Endometrial microvascular endothelial cells (primary cell): ENCODE results near the gene TCAF1. TPM values are rescaled to one million over a fixed set of nuclear protein-coding genes. Genes with fewer than 3 reads are reported as not detected.

Source experiments
- in situ Hi-C: cut with HindIII; loops from 2 replicates; pipeline ENCODE4 v1.10.0; 2017; ENCODE audit warnings: low sequenced_read_pairs, low pct_unique_long_range_greater_than_20kb; ENCODE audit errors: inconsistent ontology term
- total RNA-seq: library from RNA; depleted of rRNA; stranded (reverse); fragments of >200 nt; gene quantifications from one replicate; pipeline ENCODE4 v1.2.3, GENCODE V29; 2015; ENCODE audit errors: inconsistent ontology term

Gene TCAF1
- total RNA-seq, 1 donor from 2014 or later, result 54.2 TPM

DNA sequence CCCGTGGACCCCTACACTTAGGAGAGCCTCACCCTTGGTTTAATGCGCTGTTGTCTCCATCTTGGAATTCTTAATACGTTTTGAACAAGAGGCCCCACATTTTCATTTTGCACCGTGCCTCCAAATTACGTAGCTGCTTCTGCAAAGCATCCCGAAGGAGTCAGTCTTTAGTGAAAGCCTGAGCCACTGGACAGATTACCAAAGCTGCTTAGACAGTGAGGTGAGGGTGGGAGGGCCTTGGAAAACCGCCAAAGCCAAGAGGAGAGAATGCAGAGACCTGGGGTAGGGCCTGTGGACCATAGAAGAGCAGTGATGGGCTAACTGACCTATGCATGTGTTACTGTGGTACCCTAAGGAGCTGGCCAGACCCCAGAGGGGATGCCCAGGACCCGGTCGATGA lies 4.2 kb upstream of the TCAF1 start:
- in situ Hi-C loops, result no loop called here

DNA sequence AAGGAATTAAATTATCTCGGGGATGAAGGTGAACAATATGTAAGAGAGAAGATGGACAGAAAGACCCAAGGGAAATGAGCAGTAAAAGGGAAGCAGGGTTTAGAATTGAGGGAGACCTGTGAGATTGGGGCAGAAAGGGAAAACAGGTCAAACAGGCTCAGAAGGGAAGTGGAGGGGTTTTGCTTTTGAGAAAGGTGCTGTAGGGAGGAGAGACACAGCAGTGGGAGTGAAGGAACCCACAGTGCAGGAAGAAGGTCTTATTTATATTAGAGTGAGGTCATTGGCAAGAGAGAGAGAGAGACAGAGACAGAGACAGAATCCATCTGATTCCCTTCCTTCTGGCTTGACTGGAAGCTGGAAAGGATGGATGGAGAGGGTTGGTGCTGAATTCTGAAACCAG lies 3.5 kb upstream of the TCAF1 start:
- in situ Hi-C loops, result no loop called here

DNA sequence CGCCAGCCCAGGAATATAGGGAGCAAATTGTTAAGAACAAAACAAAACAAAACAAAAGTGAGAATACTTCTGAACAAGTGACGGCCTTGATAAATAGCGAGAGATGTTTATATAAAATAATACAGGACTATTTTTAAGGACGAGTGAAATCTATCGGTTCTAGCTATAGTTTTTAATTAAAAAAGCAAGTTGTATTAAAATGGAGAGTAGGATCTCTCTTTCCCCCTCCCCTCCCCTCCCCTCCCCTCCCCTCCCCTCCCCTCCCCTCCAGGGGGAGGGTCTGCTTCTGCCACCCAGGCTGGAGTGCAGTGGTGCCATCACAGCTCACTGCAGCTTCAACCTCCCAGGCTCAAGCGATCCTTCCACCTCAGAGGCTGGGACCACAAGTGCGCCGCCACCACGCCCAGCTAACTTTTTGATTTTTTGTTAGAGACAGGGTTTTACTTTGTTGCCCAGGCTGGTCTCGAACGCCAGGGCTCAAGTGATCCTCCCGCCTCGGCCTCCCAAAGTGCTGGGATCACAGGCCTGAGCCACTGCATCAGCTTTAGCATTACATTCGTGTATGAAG lies 440 bp upstream of the TCAF1 start:
- in situ Hi-C loops, result no loop called here

DNA sequence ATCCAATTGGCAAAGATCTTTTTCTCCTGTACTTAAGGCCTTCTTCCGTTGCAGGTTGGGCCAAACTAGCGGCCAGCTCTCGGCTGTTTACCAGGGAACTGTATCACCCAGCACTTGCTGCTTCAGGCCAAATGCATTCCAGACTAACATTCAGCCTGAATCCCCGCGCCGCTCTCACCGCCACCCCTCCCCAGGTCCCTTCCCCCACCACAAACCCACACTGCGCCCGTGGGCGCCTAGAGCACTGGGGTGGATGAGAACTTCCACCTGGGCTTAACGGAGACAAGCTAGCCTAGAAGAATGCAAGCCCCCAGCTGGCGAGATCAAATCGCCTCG lies 676 bp downstream of the TCAF1 start:
- in situ Hi-C loops, result no loop called here

DNA sequence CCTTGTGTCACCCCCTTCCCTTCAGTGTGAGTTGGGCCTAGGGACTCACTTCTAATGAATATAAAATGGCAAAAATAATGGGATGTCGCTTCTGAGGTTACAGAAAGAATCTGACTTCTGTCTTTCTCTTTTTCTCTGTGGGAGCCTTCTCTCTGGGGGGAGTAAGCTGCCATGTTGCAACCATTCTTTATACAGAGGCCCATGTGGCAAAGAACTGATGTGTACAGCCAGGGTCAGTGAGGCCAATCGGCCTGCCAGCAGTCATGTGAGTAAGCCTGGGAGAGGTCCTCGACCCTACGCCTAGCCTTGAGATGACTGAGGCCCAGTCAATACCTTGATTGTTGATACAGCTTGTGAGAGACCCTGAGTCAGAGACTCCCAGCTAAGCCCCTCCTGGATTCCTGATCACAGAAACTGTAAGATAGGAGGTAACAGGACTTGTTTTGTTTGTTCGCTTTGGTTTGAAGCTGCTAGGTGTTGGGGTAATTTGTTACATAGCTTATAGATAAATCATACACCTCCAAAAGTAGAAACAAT lies 1.7 kb downstream of the TCAF1 start:
- in situ Hi-C loops, result no loop called here

DNA sequence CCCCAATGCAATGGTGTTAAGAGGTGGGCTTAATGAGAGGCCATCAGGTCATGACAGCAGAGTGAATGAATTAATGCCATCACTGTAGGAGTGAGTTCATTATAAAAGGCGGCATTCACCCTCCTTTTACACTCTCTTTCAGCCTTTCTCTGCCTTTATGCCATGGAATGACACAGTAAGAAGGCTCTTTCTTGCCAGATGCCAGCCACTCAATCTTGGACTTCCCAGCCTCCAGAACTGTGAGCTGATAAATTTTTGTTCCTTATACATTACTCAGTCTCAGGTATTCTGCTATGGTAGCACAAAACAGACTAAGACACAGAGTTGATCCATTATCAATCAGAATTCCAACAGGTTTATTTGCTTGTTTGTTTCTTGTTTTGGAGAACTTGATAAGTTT lies 3.2 kb downstream of the TCAF1 start:
- in situ Hi-C loops, result no loop called here

DNA sequence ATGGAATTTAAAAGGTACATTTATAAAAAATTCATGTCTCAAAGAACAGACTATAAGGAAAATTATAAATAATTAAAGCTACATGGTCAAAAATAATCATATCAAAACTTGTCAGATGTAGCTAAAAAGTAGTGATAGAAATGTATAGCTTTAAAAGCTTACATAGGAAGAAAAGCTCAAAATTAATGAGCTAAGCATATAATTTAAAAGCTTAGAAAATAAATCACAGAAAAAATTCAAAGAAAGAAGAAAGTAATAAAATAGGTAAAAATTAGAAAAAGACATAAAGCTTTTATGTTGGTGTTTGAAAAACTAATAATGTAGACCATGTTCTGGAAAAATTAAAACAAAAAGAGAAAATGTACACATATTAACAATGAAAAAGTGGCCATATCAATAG lies 5.3 kb downstream of the TCAF1 start:
- in situ Hi-C loops, result no loop called here

DNA sequence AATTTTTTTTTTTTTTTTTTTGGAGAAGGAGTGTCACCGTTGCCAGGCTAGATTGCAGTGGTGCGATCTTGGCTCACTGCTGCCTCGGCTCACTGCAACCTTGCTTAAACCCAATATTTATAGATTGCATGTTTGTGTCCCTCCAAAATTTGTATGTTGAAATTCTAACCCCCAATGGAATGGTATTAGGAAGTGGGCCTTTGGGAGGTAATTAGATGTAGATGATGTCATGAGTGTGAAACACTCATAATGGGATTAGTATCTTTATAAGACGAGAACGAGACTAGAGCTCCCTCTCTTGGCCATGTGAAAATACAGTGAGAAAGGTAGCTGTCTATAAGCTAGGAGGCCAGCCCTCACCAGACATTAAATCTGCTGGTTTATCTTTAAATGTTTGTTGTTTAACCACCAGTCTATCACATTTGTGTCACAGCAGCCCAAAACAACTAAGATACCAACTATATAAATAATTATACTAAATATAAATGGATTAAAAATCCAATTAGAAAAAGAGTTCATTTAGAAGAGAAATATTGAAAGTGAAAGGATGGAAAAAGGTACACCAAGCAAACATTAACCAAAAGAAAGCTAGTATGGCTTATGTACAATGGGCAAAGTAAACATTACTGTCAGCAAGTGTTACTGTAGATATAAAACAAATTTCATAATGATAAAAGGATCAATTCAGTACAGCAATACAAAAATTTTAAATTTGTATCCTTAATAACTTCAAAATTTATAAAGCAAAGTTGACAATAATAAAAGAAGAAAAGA lies 9.3 kb downstream of the TCAF1 start:
- in situ Hi-C loops, result no loop called here

DNA sequence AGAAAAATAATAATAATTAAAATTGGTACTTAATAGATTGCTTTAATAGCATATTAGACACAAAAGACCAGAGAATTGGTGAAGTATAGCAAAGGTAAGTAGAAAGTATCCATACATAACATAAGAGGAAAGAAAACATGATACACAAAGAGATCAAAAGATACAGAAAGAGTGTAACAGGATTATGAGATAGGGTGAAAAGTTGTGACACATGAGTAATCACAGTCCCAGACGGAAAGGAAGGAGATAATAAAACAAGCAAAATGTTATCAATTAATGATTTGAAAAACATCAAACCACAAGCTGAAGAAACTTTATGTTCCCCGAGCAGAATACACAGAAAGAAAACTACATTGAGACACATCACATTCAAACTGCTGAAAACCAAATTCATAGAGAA lies 10.5 kb downstream of the TCAF1 start:
- in situ Hi-C loops, result no loop called here

DNA sequence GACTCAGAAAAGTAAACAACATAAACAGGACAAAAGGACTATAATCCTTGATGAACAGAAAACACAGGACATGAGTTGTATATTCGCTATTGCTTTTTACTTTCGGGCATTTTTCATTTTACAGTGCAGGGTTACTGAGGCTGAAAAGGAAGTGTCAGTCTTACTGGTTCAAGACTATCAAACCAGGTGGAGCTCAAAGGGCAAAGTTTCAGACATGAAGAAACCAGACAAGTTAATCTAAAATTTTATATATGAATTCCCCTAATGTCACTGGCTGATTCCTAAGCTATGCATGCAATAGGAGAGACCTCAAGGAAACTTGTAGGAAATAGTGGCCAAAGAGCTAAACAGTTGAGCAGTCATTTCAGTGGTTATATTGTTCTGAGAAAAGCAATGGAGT lies 11.4 kb downstream of the TCAF1 start:
- in situ Hi-C loops, result no loop called here

DNA sequence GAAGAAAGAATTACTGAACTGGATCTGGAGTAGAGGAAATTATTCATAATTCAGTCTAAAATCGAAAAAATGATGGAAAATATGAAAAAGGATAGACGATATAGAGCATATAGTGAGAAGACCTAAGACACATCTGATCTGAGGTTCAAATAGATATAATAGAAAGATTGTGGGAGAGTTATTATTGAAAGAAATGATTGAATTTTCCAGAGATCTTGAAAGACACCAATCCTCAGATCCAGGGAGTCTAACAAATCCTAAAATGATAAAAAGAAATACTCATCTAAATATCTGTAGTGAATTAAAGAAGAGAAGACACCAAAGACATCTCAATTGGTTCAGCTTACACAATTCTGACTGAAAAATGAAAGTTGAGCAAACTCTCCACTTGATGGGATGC lies 12.9 kb downstream of the TCAF1 start:
- in situ Hi-C loops, result no loop called here

DNA sequence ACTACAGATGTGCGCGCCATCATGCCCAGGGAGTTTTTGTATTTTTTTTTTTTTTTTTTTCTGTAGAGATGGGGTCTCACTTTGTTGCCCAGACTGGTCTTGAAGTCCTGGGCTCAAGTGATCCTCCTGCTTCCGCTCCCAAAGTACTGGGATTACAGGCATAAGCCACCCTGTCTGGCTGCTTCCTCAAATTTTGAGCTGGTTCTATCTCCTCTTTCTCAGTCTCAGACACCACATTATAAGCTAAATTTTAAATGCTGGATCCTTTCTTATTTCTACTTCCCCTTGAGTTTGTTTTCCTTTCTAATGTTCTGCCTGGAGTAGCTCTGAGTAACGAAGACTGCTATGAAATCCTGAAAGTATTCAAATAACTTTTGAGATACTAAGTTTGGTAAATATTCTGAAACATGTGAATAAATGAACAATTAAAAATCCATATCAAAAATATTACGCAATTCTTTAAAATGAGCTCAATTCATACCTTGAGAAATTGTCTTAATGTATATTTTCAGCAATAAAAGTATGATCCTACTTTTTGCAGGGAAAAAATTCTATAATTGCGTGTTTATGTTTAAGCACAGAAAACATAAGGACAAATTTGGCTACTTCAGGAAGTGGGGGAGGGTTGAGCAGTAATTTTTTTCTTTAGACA lies 15.0 kb downstream of the TCAF1 start:
- in situ Hi-C loops, result no loop called here

DNA sequence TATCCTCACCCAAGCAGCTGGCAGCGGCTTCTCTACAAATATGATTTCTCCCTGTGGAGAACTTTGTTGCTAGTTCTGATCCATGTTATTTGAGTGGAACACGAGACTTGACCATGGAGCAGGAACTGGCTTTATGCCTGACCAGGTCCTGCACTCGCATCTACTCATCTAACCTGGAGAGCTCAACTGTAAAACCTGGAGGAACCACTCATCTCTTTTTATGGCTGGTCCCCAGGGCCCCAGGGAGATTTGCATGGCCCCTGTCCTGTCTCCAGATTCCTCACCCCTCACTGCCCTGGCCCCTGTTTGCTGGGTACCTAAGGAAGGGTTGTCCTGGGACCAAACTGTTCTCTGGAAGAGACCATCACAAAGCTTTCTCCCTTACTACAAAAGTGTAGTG lies 16.0 kb downstream of the TCAF1 start:
- in situ Hi-C loops, result no loop called here

DNA sequence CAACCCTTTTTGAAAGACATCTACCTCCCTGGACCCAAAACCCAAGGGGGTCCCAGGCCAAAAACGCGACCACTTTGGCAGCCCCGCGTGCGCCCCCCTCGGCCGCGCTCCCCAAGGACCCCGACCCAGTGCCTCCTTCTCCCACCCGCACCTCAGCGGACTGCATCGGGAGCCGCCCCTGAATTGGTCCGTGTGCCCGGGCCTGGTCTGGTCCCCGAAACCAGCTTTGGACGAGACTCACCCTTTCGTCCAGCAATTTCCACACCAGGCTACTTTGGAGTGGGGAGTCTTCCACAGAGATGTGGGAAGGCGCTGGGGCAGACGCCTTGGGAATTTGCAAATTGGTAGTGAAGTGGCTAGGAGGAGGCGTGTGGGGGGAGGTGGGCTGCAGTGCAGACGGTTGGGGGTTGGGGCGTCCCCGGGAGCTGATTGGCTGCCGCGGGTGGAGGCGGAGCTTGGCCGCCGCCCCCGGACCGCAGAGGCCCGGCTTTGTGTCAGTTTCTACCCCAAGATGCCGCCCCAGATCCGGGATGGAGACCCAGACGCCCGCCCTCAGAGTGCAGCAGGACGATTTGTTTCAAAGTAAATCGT lies 16.9 kb downstream of the TCAF1 start:
- in situ Hi-C loops, result no loop called here

DNA sequence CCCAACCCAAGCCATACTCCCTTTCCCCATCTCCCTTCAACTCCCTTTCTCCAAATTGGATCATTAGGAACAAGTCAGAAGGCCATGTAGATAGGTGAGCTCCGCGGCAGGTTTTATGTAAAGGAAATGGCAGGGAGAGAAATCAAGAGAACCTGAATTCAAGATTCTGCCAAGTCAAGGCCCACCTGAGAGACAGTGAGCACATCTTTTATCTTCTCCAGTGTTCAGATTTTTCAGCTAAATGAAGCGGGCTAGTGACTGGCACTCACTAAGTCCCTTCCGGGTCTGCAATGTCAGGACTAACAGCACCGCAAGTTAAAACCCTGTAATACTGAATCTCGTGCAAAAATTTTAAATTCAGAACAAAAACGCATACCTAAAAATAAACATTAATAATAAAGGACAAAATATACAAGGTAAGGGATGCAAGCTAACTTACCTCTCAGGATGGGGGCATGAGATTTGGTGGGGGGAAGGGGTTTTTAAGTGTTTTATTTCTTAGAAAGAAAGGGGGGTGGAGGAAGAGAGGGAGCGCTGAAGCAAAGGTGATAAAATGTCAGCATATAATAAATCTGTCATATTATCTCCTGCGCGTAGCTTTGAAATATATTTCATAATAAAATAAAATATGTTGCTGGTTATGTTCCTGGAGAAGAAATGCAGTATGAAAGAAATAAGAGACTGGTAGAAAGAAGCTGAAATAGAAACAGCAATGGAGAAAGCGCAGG lies 17.6 kb downstream of the TCAF1 start:
- in situ Hi-C loops, result no loop called here

DNA sequence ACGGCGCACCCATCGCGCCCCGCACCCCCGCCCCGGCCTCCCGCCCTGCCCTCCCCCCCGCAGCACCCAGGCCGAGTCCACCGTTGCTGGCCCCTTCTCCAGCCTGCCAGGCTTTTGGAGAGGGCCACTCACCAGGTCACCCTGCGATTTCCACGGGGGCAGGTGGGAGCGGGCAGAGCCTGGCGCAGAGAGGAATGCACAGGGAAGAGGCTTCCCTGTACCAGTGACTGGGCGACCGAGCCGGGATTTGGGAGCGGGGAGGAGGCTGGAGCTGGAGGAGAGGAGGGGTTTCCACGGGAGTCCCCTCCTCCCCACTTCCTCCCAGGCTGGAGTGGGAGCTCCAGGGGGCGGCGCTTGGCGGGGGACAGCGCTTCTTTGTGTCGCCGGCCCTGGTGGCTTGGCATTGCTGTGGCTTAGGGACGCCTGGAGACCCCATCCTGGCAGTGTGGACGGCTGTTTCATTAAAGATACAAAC lies 19.3 kb downstream of the TCAF1 start:
- in situ Hi-C loops, result no loop called here

DNA sequence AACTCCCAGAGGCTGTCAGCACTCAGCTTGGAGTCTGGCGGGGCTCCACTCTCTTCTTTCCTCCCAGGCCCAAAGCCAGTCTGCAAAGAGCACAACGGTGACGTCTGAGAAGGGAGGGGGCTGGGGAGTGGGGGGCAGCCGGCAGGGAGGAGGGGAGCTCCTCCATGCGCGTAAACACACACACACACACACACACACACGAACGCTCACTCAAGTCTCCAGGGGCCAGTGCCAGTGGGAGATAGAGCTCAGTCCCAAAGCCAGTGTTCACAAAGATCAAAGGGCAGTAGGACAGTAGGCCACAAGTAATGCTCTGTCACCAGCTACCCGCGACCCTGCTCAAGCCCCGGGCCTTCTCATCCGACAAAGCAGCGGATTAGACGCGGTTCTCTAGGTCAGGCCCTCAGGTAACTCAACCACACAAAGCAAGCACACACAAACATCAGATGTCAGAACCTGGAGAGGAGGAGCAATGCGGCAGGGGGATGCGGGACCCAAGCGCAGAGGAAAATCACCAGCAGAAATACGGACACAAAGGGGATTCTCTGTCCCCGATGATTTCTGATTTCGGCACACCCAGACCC lies 19.9 kb downstream of the TCAF1 start:
- in situ Hi-C loops, result no loop called here

DNA sequence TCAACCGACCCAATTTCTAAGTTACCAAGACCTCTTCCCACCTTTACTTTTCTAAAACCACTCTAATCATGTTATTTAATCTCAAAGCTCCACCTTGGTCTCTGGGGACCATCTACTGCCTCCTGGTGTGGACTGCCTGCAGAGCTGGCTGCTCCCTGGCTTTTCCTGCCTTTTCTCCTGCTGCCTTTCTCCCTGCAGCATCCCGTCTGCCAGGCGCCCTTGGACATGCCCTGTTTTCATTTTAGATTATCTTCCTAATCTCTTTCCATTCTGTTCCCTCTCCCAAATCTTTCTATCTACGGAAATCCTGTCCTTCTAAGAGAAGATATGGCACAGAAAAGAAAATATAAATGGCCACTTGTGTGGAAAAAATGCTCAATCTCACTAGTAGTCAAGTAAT lies 23.1 kb downstream of the TCAF1 start:
- in situ Hi-C loops, result no loop called here

DNA sequence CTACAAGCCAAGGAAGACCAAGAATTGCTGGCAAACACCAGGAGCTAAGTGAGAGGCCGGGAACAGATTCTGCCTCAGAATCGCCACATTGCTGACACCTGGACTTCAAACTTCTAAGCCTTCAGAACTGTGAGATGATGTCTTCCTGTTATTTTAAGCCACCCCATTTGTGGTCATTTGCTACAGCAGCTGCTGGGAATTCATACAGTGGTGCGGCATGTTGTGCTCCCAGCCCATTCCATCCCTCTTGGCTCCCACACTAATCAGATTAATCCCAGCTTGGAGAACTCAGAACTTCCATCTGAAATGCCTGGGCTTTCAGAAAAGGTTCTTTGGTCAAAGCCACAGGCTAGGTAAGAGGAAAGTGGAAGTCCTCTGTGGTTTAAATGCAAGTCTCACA lies 24.9 kb downstream of the TCAF1 start:
- in situ Hi-C loops, result no loop called here
